ENCODE measurements around the gene DCD. TPM values are rescaled to one million over a fixed set of nuclear protein-coding genes. Genes with fewer than 3 reads are reported as not detected.

Gene DCD
- total and polyA plus RNA-seq, 9 of the 15 experiments (the other 6 are each of a cell fraction or from before 2014, with no cell fraction given) = not detected

DNA sequence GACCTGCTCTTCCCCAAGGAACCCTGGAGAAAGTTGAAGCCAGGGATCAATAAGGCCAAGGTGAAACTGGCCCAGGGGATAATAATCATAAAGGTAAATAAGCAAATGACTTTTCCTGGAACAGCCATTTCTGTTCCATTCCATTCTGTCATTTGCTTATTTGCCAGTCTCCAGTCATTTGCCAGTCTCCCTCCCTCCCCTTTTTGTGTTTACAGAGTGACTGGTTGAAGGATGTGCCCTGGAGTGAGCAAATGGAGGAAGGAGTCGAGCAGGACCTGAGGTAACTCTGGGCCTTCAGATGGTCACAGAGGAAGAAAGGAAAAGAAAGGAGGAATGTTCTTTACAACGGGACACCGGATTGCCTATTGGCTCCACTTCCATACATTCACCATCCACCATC, 17.8 kb upstream of the DCD start:
- ChIA-PET POLR2A (no interaction called here), CTCF (ENCODE audit: low intra/inter-chr PET ratio) (interaction anchor here (0.6 kb wide), 1 partner anchor 255 kb away, joined by 3 read pairs; no protein-coding TSS in a partner anchor)
- no TSS peak for BruUV-seq (replicated peaks)
- Histone ChIP-seq H2AFZ (ENCODE audit: low read depth, low read length) (no peak overlapping the region), H3K36me3 (ENCODE audit: control insufficient read depth, insufficient read depth, low read length) (no peaks in the 10 kb centered on the region), H3K9ac (ENCODE audit: insufficient read depth in 1 of 2, low read depth in 2 of 2, low read length in 2 of 2) (no peak overlapping the region), H3K9me3 (replicated peaks; ENCODE audit: control insufficient read depth, insufficient read depth, low read depth, low read length) (no peaks in the 10 kb centered on the region), H3K4me2 (ENCODE audit: insufficient read depth, low read length) (no peak overlapping the region), H3K4me1 (replicated peaks in 1 of 2; ENCODE audit: control insufficient read depth in 2 of 2, insufficient read depth in 2 of 2, low read length in 2 of 2) (no peaks in the 10 kb centered on the region), H3K79me2 (ENCODE audit: control insufficient read depth, insufficient read depth, low read length) (no peaks in the 10 kb centered on the region), H3K27me3 (ENCODE audit: control insufficient read depth in 2 of 2, insufficient read depth in 2 of 2, low read length in 2 of 2) (no peaks in the 10 kb centered on the region), H3K4me3 (no peak overlapping the region), H3K27ac (ENCODE audit: extremely low read depth, low read depth, low read length) (no peak overlapping the region), H3K9me1 (ENCODE audit: control insufficient read depth, insufficient read depth, low read length) (no peaks in the 10 kb centered on the region), H4K20me1 (replicated peaks; ENCODE audit: control insufficient read depth, insufficient read depth, low read length) (no peaks in the 10 kb centered on the region)
- intact Hi-C loops (cut with micrococcal nuclease) (no loop called here), in situ Hi-C loops (cut with MboI) (no loop called here)
- no peak for ATAC-seq
- WGBS (ENCODE audit: insufficient coverage, low coverage, missing lambda C conversion rate) = 0% methylated on average over 1 of the region's 3 CpGs
- no peak for DNase-seq (ENCODE audit: extremely low read depth in 1 of 4, low spot score in 3 of 4)
- FAIRE-seq = no peak
- no peak for TF ChIP-seq CBX2 (IDR thresholded peaks at IDR 0.05; ENCODE audit: insufficient read depth, low read length, poor library complexity, severe bottlenecking)
- TF ChIP-seq MYBL2 (IDR thresholded peaks at IDR 0.05; ENCODE audit: low read depth) = no peak
- TF ChIP-seq MYBL2 (CRISPR knock-in tag; IDR thresholded peaks at IDR 0.05; ENCODE audit: borderline replicate concordance) = no peak
- no peak for TF ChIP-seq MCM5 (IDR thresholded peaks at IDR 0.05; ENCODE audit: low read depth)
- TF ChIP-seq, protein P1, sequence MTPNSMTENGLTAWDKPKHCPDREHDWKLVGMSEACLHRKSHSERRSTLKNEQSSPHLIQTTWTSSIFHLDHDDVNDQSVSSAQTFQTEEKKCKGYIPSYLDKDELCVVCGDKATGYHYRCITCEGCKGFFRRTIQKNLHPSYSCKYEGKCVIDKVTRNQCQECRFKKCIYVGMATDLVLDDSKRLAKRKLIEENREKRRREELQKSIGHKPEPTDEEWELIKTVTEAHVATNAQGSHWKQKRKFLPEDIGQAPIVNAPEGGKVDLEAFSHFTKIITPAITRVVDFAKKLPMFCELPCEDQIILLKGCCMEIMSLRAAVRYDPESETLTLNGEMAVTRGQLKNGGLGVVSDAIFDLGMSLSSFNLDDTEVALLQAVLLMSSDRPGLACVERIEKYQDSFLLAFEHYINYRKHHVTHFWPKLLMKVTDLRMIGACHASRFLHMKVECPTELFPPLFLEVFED (CRISPR knock-in tag; conservative IDR thresholded peaks at IDR 0.05) = no peak
- TF ChIP-seq, protein P2, sequence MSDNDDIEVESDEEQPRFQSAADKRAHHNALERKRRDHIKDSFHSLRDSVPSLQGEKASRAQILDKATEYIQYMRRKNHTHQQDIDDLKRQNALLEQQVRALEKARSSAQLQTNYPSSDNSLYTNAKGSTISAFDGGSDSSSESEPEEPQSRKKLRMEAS (CRISPR knock-in tag; IDR thresholded peaks at IDR 0.05) = no peak
- no peak for TF ChIP-seq FOXA3 (CRISPR knock-in tag; conservative IDR thresholded peaks at IDR 0.05 in 1 of 2, IDR thresholded peaks at IDR 0.05 in 1 of 2)
- TF ChIP-seq ZNF583 (CRISPR knock-in tag; IDR thresholded peaks at IDR 0.05) = no peak
- TF ChIP-seq U2AF2 (optimal IDR thresholded peaks at IDR 0.05; ENCODE audit: low read depth, low read length) = no peak
- TF ChIP-seq, protein P3, sequence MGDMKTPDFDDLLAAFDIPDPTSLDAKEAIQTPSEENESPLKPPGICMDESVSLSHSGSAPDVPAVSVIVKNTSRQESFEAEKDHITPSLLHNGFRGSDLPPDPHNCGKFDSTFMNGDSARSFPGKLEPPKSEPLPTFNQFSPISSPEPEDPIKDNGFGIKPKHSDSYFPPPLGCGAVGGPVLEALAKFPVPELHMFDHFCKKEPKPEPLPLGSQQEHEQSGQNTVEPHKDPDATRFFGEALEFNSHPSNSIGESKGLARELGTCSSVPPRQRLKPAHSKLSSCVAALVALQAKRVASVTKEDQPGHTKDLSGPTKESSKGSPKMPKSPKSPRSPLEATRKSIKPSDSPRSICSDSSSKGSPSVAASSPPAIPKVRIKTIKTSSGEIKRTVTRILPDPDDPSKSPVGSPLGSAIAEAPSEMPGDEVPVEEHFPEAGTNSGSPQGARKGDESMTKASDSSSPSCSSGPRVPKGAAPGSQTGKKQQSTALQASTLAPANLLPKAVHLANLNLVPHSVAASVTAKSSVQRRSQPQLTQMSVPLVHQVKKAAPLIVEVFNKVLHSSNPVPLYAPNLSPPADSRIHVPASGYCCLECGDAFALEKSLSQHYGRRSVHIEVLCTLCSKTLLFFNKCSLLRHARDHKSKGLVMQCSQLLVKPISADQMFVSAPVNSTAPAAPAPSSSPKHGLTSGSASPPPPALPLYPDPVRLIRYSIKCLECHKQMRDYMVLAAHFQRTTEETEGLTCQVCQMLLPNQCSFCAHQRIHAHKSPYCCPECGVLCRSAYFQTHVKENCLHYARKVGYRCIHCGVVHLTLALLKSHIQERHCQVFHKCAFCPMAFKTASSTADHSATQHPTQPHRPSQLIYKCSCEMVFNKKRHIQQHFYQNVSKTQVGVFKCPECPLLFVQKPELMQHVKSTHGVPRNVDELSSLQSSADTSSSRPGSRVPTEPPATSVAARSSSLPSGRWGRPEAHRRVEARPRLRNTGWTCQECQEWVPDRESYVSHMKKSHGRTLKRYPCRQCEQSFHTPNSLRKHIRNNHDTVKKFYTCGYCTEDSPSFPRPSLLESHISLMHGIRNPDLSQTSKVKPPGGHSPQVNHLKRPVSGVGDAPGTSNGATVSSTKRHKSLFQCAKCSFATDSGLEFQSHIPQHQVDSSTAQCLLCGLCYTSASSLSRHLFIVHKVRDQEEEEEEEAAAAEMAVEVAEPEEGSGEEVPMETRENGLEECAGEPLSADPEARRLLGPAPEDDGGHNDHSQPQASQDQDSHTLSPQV (IDR thresholded peaks at IDR 0.05) = no peak
- TF ChIP-seq RBM14 (IDR thresholded peaks at IDR 0.05; ENCODE audit: borderline replicate concordance, insufficient read depth, low read depth, low read length) = no peak
- no peak for TF ChIP-seq FOXA1 (IDR thresholded peaks at IDR 0.05; ENCODE audit: borderline replicate concordance)
- TF ChIP-seq NCOA2 (IDR thresholded peaks at IDR 0.05; ENCODE audit: partially characterized antibody in 2 of 2) = no peak
- TF ChIP-seq, protein P4, sequence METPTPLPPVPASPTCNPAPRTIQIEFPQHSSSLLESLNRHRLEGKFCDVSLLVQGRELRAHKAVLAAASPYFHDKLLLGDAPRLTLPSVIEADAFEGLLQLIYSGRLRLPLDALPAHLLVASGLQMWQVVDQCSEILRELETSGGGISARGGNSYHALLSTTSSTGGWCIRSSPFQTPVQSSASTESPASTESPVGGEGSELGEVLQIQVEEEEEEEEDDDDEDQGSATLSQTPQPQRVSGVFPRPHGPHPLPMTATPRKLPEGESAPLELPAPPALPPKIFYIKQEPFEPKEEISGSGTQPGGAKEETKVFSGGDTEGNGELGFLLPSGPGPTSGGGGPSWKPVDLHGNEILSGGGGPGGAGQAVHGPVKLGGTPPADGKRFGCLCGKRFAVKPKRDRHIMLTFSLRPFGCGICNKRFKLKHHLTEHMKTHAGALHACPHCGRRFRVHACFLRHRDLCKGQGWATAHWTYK (CRISPR knock-in tag; IDR thresholded peaks at IDR 0.05) = no peak
- TF ChIP-seq DNMT1 (IDR thresholded peaks at IDR 0.05) = no peak
- no peak for TF ChIP-seq SP1 (CRISPR knock-in tag; IDR thresholded peaks at IDR 0.05)
